ENCODE measurements around the gene GFRA3.

Gene GFRA3

DNA sequence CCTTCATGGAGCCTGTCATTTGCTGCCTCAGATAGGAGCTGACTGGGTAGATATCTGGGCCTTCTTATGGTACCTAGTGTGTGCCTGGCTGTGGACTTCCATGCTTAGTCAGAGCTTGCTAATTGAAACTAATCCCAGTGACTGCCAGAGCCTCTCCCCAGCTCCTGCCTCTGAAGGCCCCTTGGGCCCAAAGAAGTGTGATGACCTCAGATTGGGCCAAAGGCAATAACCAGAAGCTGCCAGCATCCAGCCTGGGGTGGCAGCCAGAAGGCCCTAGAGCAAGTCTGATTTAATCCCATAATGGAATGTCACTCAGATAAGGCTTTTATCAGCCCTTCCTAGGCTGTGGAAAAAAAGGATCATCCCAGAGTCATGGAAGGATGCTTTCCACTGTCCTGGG, 44.2 kb downstream of the GFRA3 start (continued):
- TF ChIP-seq, protein P1, sequence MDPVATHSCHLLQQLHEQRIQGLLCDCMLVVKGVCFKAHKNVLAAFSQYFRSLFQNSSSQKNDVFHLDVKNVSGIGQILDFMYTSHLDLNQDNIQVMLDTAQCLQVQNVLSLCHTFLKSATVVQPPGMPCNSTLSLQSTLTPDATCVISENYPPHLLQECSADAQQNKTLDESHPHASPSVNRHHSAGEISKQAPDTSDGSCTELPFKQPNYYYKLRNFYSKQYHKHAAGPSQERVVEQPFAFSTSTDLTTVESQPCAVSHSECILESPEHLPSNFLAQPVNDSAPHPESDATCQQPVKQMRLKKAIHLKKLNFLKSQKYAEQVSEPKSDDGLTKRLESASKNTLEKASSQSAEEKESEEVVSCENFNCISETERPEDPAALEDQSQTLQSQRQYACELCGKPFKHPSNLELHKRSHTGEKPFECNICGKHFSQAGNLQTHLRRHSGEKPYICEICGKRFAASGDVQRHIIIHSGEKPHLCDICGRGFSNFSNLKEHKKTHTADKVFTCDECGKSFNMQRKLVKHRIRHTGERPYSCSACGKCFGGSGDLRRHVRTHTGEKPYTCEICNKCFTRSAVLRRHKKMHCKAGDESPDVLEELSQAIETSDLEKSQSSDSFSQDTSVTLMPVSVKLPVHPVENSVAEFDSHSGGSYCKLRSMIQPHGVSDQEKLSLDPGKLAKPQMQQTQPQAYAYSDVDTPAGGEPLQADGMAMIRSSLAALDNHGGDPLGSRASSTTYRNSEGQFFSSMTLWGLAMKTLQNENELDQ (tag by site-specific recombination; IDR thresholded peaks at IDR 0.05; ENCODE audit: low read depth) = no peak
- TF ChIP-seq ZNF311 (tag by site-specific recombination; IDR thresholded peaks at IDR 0.05; ENCODE audit: borderline replicate concordance) (no peak), KLF9 (tag by site-specific recombination; IDR thresholded peaks at IDR 0.05; ENCODE audit: low read depth) (no peak), ZFP69B (tag by site-specific recombination; IDR thresholded peaks at IDR 0.05) (no peak), YY1 (tag by site-specific recombination; IDR thresholded peaks at IDR 0.05) (no peak), ZNF274 (IDR thresholded peaks at IDR 0.05; ENCODE audit: low read length) (no peak), ZNF274 (tag by site-specific recombination; IDR thresholded peaks at IDR 0.05; ENCODE audit: borderline replicate concordance) (no peak), ZNF433 (tag by site-specific recombination; IDR thresholded peaks at IDR 0.05; ENCODE audit: low read depth) (no peak), MEIS1 (CRISPR knock-in tag; IDR thresholded peaks at IDR 0.05; ENCODE audit: borderline replicate concordance) (peak; percentile 81; the same call in 1 of the 2 replicates), GFI1B (tag by site-specific recombination; IDR thresholded peaks at IDR 0.05) (no peak), ZNF791 (tag by site-specific recombination; IDR thresholded peaks at IDR 0.05) (no peak), ZNF335 (tag by site-specific recombination; conservative IDR thresholded peaks at IDR 0.05) (peak; percentile 71), KLF10 (tag by site-specific recombination; IDR thresholded peaks at IDR 0.05) (no peak), TCF7L2 (IDR thresholded peaks at IDR 0.05; ENCODE audit: borderline replicate concordance, low read depth, low read length) (no peak), GLIS1 (tag by site-specific recombination; IDR thresholded peaks at IDR 0.05) (peak; percentile 81), ZIC2 (tag by site-specific recombination; IDR thresholded peaks at IDR 0.05) (no peak), ZNF571 (tag by site-specific recombination; IDR thresholded peaks at IDR 0.05) (no peak), ZNF530 (tag by site-specific recombination; IDR thresholded peaks at IDR 0.05; ENCODE audit: low read depth) (no peak), ZNF501 (tag by site-specific recombination; IDR thresholded peaks at IDR 0.05) (no peak), ZNF404 (tag by site-specific recombination; IDR thresholded peaks at IDR 0.05) (no peak), OSR2 (tag by site-specific recombination; IDR thresholded peaks at IDR 0.05) (peak; percentile 97), ZNF792 (tag by site-specific recombination; IDR thresholded peaks at IDR 0.05) (no peak), ZFHX2 (tag by site-specific recombination; conservative IDR thresholded peaks at IDR 0.05) (no peak), ZBTB17 (tag by site-specific recombination; IDR thresholded peaks at IDR 0.05) (peak; percentile 23)
- TF ChIP-seq, protein P2, sequence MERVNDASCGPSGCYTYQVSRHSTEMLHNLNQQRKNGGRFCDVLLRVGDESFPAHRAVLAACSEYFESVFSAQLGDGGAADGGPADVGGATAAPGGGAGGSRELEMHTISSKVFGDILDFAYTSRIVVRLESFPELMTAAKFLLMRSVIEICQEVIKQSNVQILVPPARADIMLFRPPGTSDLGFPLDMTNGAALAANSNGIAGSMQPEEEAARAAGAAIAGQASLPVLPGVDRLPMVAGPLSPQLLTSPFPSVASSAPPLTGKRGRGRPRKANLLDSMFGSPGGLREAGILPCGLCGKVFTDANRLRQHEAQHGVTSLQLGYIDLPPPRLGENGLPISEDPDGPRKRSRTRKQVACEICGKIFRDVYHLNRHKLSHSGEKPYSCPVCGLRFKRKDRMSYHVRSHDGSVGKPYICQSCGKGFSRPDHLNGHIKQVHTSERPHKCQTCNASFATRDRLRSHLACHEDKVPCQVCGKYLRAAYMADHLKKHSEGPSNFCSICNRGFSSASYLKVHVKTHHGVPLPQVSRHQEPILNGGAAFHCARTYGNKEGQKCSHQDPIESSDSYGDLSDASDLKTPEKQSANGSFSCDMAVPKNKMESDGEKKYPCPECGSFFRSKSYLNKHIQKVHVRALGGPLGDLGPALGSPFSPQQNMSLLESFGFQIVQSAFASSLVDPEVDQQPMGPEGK (tag by site-specific recombination; IDR thresholded peaks at IDR 0.05) = peak; percentile 68; the same call in 1 of the 2 replicates
- TF ChIP-seq, protein P3, sequence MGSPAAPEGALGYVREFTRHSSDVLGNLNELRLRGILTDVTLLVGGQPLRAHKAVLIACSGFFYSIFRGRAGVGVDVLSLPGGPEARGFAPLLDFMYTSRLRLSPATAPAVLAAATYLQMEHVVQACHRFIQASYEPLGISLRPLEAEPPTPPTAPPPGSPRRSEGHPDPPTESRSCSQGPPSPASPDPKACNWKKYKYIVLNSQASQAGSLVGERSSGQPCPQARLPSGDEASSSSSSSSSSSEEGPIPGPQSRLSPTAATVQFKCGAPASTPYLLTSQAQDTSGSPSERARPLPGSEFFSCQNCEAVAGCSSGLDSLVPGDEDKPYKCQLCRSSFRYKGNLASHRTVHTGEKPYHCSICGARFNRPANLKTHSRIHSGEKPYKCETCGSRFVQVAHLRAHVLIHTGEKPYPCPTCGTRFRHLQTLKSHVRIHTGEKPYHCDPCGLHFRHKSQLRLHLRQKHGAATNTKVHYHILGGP (tag by site-specific recombination; IDR thresholded peaks at IDR 0.05) = no peak
- TF ChIP-seq, protein P4, sequence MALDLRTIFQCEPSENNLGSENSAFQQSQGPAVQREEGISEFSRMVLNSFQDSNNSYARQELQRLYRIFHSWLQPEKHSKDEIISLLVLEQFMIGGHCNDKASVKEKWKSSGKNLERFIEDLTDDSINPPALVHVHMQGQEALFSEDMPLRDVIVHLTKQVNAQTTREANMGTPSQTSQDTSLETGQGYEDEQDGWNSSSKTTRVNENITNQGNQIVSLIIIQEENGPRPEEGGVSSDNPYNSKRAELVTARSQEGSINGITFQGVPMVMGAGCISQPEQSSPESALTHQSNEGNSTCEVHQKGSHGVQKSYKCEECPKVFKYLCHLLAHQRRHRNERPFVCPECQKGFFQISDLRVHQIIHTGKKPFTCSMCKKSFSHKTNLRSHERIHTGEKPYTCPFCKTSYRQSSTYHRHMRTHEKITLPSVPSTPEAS (tag by site-specific recombination; IDR thresholded peaks at IDR 0.05) = no peak
- TF ChIP-seq, protein P5, sequence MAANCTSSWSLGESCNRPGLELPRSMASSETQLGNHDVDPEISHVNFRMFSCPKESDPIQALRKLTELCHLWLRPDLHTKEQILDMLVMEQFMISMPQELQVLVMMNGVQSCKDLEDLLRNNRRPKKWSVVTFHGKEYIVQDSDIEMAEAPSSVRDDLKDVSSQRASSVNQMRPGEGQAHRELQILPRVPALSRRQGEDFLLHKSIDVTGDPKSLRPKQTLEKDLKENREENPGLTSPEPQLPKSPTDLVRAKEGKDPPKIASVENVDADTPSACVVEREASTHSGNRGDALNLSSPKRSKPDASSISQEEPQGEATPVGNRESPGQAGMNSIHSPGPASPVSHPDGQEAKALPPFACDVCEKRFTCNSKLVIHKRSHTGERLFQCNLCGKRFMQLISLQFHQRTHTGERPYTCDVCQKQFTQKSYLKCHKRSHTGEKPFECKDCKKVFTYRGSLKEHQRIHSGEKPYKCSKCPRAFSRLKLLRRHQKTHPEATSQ (tag by site-specific recombination; IDR thresholded peaks at IDR 0.05) = no peak
- TF ChIP-seq, protein P6, sequence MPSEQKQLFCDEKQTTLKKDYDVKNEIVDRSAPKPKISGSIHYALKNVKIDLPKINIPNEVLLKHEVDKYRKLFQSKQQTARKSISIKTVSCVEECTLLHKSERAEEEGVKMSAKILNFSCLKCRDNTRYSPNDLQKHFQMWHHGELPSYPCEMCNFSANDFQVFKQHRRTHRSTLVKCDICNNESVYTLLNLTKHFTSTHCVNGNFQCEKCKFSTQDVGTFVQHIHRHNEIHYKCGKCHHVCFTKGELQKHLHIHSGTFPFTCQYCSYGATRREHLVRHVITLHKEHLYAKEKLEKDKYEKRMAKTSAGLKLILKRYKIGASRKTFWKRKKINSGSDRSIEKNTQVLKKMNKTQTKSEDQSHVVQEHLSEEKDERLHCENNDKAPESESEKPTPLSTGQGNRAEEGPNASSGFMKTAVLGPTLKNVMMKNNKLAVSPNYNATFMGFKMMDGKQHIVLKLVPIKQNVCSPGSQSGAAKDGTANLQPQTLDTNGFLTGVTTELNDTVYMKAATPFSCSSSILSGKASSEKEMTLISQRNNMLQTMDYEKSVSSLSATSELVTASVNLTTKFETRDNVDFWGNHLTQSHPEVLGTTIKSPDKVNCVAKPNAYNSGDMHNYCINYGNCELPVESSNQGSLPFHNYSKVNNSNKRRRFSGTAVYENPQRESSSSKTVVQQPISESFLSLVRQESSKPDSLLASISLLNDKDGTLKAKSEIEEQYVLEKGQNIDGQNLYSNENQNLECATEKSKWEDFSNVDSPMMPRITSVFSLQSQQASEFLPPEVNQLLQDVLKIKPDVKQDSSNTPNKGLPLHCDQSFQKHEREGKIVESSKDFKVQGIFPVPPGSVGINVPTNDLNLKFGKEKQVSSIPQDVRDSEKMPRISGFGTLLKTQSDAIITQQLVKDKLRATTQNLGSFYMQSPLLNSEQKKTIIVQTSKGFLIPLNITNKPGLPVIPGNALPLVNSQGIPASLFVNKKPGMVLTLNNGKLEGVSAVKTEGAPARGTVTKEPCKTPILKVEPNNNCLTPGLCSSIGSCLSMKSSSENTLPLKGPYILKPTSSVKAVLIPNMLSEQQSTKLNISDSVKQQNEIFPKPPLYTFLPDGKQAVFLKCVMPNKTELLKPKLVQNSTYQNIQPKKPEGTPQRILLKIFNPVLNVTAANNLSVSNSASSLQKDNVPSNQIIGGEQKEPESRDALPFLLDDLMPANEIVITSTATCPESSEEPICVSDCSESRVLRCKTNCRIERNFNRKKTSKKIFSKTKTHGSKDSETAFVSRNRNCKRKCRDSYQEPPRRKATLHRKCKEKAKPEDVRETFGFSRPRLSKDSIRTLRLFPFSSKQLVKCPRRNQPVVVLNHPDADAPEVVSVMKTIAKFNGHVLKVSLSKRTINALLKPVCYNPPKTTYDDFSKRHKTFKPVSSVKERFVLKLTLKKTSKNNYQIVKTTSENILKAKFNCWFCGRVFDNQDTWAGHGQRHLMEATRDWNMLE (tag by site-specific recombination; conservative IDR thresholded peaks at IDR 0.05; ENCODE audit: low read depth) = no peak

All from HEK293 (cell line).